HepG2 (cell line): ENCODE results near the gene ARHGAP26. TPM values are rescaled to one million over a fixed set of nuclear protein-coding genes. Genes with fewer than 3 reads are reported as not detected.

Source experiments
- ADNP ChIP-seq: sonication (generic); formaldehyde crosslinking; IDR thresholded peaks from 2 replicates; pipeline ENCODE4 v1.4.0; 2020; ENCODE audit warnings: missing genetic modification reagents
- AGO1 ChIP-seq: fragments of 200-400 bp; formaldehyde crosslinking; IDR thresholded peaks from 2 replicates; pipeline ENCODE4 v1.6.1; 2017; ENCODE audit warnings: mild to moderate bottlenecking, low read depth, low read length, moderate library complexity; ENCODE audit not compliant: poor library complexity, severe bottlenecking
- FOXP4 ChIP-seq: sonication (generic); formaldehyde crosslinking; IDR thresholded peaks from 2 replicates; pipeline ENCODE4 v1.4.0; 2020; ENCODE audit warnings: missing genetic modification reagents
- HIC2 ChIP-seq: sonication (generic); formaldehyde crosslinking; IDR thresholded peaks from 2 replicates; pipeline ENCODE4 v1.9.0; 2022; ENCODE audit warnings: low read depth, missing genetic modification reagents
- HMG20A ChIP-seq: IDR thresholded peaks from 2 replicates; pipeline ENCODE4 v1.6.1; 2016; ENCODE audit warnings: borderline replicate concordance
- HMGXB3 ChIP-seq: sonication (generic); formaldehyde crosslinking; IDR thresholded peaks from 2 replicates; pipeline ENCODE4 v1.4.0; 2020; ENCODE audit warnings: missing genetic modification reagents, borderline replicate concordance
- MXD4 ChIP-seq: IDR thresholded peaks from 2 replicates; pipeline ENCODE4 v1.6.1; 2016; ENCODE audit warnings: mild to moderate bottlenecking, missing biosample characterization, missing genetic modification reagents
- PAWR ChIP-seq: sonication (generic); formaldehyde crosslinking; IDR thresholded peaks from 2 replicates; pipeline ENCODE4 v1.4.0; 2020; ENCODE audit warnings: missing genetic modification reagents, mild to moderate bottlenecking, borderline replicate concordance
- SAP130 ChIP-seq: IDR thresholded peaks from 2 replicates; pipeline ENCODE4 v1.6.1; 2016; ENCODE audit warnings: low read depth
- SOX6 ChIP-seq, 2 experiments: fragments of 450-650 bp in 1 of 2; sonication (generic) in 1 of 2; formaldehyde crosslinking in 1 of 2; IDR thresholded peaks; 2 replicates each; pipeline versions ENCODE4 v1.4.0 to v1.6.1; 2017 to 2020; ENCODE audit warnings: antibody characterized with exemption in 1 of 2, mild to moderate bottlenecking in 1 of 2, missing genetic modification reagents in 1 of 2
- ZBTB37 ChIP-seq: sonication (generic); formaldehyde crosslinking; IDR thresholded peaks from 2 replicates; pipeline ENCODE4 v1.4.0; 2020; ENCODE audit warnings: mild to moderate bottlenecking, missing genetic modification reagents
- ZNF12 ChIP-seq: sonication (generic); formaldehyde crosslinking; IDR thresholded peaks from 2 replicates; pipeline ENCODE4 v1.5.0; 2020; ENCODE audit warnings: missing genetic modification reagents
- ZNF468 ChIP-seq: sonication (generic); formaldehyde crosslinking; IDR thresholded peaks from 2 replicates; pipeline ENCODE4 v1.8.0; 2022; ENCODE audit warnings: mild to moderate bottlenecking, moderate library complexity, missing genetic modification reagents
- ZNF605 ChIP-seq: sonication (generic); formaldehyde crosslinking; IDR thresholded peaks from 2 replicates; pipeline ENCODE4 v1.8.0; 2022; ENCODE audit warnings: mild to moderate bottlenecking, missing genetic modification reagents
- ZNF709 ChIP-seq: sonication (generic); formaldehyde crosslinking; IDR thresholded peaks from 2 replicates; pipeline ENCODE4 v1.5.0; 2020; ENCODE audit warnings: mild to moderate bottlenecking, missing genetic modification reagents
- ZSCAN22 ChIP-seq: sonication (generic); formaldehyde crosslinking; IDR thresholded peaks from 2 replicates; pipeline ENCODE4 v1.4.0; 2020; ENCODE audit warnings: mild to moderate bottlenecking, missing genetic modification reagents
- polyA plus RNA-seq, 8 experiments: library from polyadenylated mRNA; depleted of rRNA in 3 of 8; stranded (reverse) in 7 of 8; unstranded in 1 of 8; fragments of >200 nt; fragmentation: Illumina TruSeq in 4 of 8; extraction: Trizol in 4 of 8; gene quantifications; 2 replicates each; pipeline versions ENCODE4 v1.2.1 to v1.2.3, GENCODE V29; 2011 to 2016; ENCODE audit warnings: low read depth in 4 of 8, missing spikeins in 1 of 8, mixed read lengths in 1 of 8; ENCODE audit not compliant: insufficient read depth in 1 of 8
- total RNA-seq, 5 experiments: library from RNA; depleted of rRNA; stranded (reverse); fragments of >200 nt; fragmentation: Illumina TruSeq; extraction: Trizol; gene quantifications; 2 replicates each; pipeline ENCODE4 v1.2.3, GENCODE V29; 2016; ENCODE audit warnings: low read depth in 1 of 5
- TF ChIP-seq, protein P1 (sequence below): sonication (generic); formaldehyde crosslinking; IDR thresholded peaks from 2 replicates; pipeline ENCODE4 v1.8.1; 2023; ENCODE audit warnings: mild to moderate bottlenecking, missing genetic modification reagents, borderline replicate concordance

Gene ARHGAP26
- total and polyA plus RNA-seq, 2 of the 13 experiments (the other 11 are each of a cell fraction or from before 2014, with no cell fraction given), result 9.6 to 18.2 TPM

DNA sequence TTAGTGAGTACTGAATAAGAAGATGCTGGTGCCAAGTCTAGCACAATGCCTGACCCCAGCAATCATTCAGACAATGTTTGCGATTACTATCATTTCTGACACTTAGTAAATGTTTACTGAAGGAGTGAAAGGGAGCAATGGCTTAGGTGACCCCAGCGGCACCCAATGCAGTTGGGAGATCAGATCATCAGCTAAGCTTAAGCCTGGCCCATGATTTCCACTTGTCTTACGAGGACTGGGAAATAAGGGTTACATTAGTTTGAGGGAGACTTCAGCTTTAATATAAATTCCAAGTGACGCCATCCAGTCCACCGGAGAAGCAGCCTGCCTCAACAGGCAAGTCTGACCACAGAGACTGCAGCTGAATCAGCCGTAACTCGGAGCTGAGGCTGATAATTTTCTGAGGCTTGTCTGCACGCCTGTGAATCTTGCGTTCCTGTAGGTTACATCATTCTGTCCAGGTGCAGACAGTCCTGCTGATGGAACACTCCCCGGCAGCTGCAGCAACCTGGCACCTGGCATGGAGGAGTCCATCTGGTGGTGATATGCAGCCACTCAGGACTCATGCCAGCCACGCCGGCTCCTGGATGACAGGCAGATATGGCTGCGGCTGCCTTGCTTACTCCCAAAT is 49.4 kb upstream of the ARHGAP26 start (continued):
- TF ChIP-seq FOXP4 (CRISPR knock-in tag) (peak; percentile 31; the same call in 1 of the 2 replicates), AGO1 (no peak), HIC2 (CRISPR knock-in tag) (no peak), SOX6 (IDR thresholded peaks at IDR 0.05) (no peak), SOX6 (CRISPR knock-in tag; IDR thresholded peaks at IDR 0.05) (peak; percentile 66; the same call in 1 of the 2 replicates), ZNF709 (CRISPR knock-in tag) (no peak; the same call in 1 of the 2 replicates), HMG20A (CRISPR knock-in tag) (peak; percentile 28; the same call in 1 of the 2 replicates), HMGXB3 (CRISPR knock-in tag) (no peak), ZSCAN22 (CRISPR knock-in tag) (no peak), ZNF468 (CRISPR knock-in tag) (no peak), ZBTB37 (CRISPR knock-in tag) (no peak), PAWR (no peak), SAP130 (peak; percentile 24; the same call in 1 of the 2 replicates), MXD4 (CRISPR knock-in tag) (no peak), ADNP (CRISPR knock-in tag) (no peak), ZNF12 (CRISPR knock-in tag) (no peak), ZNF605 (no peak)
- TF ChIP-seq, protein P1, sequence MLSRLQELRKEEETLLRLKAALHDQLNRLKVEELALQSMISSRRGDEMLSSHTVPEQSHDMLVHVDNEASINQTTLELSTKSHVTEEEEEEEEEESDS (CRISPR knock-in tag), result no peak
